Measurements from ENCODE around the gene CDH20.

CDH20 gene

DNA sequence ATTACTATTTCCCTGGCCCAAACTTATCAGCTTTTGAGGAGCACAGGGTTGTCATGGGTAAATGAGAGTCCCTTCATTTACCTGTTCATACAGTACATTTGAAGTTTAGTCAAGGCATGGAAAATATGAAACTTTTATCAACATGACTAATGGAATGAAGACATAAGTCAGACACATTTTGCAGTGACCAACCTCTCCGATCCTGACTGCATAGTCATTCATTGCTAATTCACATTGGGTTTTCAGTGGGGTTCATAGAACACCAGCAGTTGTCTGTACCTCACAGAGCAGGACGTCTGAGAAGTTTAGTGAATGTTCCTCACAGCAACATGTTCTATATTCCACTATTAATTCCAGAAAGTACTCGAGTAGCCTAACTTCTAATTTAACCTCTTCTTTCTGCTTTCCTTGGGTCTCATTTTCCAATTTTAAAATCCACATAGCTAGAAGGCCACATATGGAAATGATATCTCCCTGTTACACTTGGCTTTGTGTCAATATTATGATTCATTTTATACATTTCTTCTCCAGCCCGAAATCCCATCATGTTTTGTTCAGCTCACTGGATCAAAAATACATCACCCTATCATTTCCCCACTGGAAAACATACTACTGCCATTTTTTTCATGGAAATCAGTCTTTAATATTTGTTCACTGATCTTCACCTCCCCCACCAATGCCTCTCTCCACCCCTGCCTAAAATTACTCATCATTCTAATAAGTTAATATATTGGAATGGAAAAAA, 65.9 kb downstream of the CDH20 start:
- no peak for TF ChIP-seq ZFX (IDR thresholded peaks at IDR 0.05; ENCODE audit: borderline replicate concordance)
- TF ChIP-seq, protein P1, sequence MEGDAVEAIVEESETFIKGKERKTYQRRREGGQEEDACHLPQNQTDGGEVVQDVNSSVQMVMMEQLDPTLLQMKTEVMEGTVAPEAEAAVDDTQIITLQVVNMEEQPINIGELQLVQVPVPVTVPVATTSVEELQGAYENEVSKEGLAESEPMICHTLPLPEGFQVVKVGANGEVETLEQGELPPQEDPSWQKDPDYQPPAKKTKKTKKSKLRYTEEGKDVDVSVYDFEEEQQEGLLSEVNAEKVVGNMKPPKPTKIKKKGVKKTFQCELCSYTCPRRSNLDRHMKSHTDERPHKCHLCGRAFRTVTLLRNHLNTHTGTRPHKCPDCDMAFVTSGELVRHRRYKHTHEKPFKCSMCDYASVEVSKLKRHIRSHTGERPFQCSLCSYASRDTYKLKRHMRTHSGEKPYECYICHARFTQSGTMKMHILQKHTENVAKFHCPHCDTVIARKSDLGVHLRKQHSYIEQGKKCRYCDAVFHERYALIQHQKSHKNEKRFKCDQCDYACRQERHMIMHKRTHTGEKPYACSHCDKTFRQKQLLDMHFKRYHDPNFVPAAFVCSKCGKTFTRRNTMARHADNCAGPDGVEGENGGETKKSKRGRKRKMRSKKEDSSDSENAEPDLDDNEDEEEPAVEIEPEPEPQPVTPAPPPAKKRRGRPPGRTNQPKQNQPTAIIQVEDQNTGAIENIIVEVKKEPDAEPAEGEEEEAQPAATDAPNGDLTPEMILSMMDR (IDR thresholded peaks at IDR 0.05) = no peak
- H3K27ac ChIP-seq = no peak overlapping the region

DNA sequence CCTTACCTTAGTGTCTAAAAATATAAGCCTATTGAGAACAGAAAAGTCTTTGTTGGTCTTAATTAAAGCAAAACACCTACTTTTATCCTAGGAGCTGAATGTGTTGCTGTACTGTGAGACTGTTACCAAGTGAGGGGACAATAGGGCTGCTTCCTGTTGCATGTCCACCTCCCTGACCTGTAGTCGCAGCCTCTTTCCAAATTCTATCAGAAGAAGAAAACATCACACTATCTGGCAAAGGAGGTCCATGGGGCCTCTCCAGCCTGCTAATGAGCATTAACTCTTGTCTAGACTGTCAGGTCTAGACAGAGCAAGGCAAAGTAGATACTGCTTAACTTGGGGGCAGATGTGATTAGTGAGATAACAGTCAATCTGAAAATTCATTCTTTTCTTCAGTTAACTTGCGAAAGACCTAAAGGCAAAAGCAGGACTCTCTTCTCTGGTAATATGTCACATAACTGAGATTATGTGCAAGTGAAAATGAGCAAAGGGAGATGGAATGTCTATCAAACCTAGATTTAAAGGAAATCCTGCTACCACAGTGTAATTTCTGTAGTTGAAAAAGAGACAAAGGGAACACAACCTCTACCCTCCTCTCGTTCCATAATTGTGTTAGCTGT, 66.9 kb downstream of the CDH20 start:
- no peak overlapping the region for H3K27ac ChIP-seq
- TF ChIP-seq, protein P1 (IDR thresholded peaks at IDR 0.05) = no peak
- TF ChIP-seq ZFX (IDR thresholded peaks at IDR 0.05; ENCODE audit: borderline replicate concordance) = no peak

DNA sequence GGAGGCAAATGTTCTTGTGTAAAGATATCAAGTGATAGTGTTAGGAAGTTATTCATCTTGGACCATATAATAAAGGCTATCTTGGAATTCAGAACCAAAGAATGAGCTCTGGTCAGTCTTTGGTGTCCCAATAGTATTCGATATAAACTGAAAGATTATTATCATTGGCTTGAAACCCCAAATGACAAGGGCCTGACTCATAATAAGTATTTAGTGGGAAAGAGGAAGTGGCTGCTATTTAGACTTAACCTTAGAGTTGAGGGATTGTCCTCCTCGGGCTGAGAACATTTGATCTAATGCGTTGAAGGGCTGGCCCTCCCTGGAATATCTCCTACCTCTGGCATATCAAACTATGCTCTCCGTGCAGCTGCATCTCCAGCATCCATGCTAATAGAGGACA, 67.5 kb downstream of the CDH20 start:
- TF ChIP-seq ZFX (IDR thresholded peaks at IDR 0.05; ENCODE audit: borderline replicate concordance) = no peak
- TF ChIP-seq, protein P1 (IDR thresholded peaks at IDR 0.05) = no peak
- no peak overlapping the region for H3K27ac ChIP-seq

GRCh38 chr18:61402726-61403125, 69.5 kb downstream of the CDH20 start:
- no peak for TF ChIP-seq ZFX (IDR thresholded peaks at IDR 0.05; ENCODE audit: borderline replicate concordance)
- TF ChIP-seq, protein P1 (IDR thresholded peaks at IDR 0.05) = no peak

DNA sequence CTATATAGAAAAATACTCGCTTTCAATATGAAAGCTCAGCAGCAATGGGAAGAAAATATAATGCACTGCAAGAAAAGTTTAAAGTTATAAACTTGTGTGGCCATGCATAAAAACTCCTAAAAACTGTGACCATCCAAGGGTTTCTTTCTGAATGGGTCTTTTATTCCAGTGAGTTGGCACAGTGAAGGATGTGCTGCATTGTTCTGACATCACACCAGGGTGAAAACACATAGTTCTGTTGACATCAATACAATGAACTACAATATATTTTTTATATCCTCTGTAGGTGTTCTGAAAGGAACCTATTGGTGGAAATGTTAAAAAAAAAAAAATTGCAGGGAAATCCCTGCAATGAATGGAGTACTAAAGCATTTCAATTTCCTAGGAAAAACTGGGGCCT, 80.2 kb downstream of the CDH20 start:
- no peak overlapping the region for H3K27ac ChIP-seq
- TF ChIP-seq ZFX (IDR thresholded peaks at IDR 0.05; ENCODE audit: borderline replicate concordance) = no peak
- TF ChIP-seq, protein P1 (IDR thresholded peaks at IDR 0.05) = no peak

More at GRCh38 chr18:61402726-61403125, 69.5 kb downstream of the CDH20 start:
- H3K27ac ChIP-seq = no peak overlapping the region

GRCh38 chr18:61414086-61414485, 80.9 kb downstream of the CDH20 start:
- TF ChIP-seq, protein P1 (IDR thresholded peaks at IDR 0.05) = no peak
- TF ChIP-seq ZFX (IDR thresholded peaks at IDR 0.05; ENCODE audit: borderline replicate concordance) = no peak
- no peak overlapping the region for H3K27ac ChIP-seq

DNA sequence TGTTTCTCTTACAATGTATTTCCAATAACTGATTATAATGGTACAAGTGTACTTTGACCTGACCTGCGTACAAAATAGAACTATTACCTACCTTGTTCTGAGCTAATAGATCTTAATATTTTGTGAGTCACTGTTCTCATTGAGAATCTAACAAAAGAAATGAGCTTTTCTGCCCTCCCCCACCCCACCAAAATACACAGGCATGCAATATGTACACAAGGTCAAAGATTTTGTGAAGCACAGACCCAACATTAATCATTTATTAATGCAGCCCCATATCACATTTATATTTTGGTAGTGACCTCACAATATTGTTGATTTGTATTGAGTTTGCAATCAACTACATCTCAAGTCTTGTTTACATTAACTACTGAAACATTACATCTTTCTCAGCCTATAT, 86.5 kb downstream of the CDH20 start:
- H3K27ac ChIP-seq = no peak overlapping the region
- TF ChIP-seq ZFX (IDR thresholded peaks at IDR 0.05; ENCODE audit: borderline replicate concordance) = no peak
- TF ChIP-seq, protein P1 (IDR thresholded peaks at IDR 0.05) = no peak
